Measurements from ENCODE around the gene ENC1.

GRCh38 chr5:74672215-74672877 lies 31.8 kb upstream of the ENC1 start:
- no peak for TF ChIP-seq CTCF (optimal IDR thresholded peaks at IDR 0.05 in 1 of 3, IDR thresholded peaks at IDR 0.05 in 1 of 3, conservative IDR thresholded peaks at IDR 0.05 in 1 of 3; ENCODE audit: extremely low read depth in 1 of 3, insufficient read depth in 2 of 3, low read length in 3 of 3)
- TF ChIP-seq EZH2 (IDR thresholded peaks at IDR 0.05; ENCODE audit: low read length): no peak
